Stimulated activated CD4-positive, alpha-beta T cell treated with anti-CD3 and anti-CD28 coated beads, Interleukin-15, amount 100 ng/mL, for 24 hours (primary cell): ENCODE data around the gene FHDC1.

Experiments
- DNase-seq: peaks from one replicate; pipeline ENCODE4 v3.0.0-alpha.2; 2020

FHDC1 gene

DNA sequence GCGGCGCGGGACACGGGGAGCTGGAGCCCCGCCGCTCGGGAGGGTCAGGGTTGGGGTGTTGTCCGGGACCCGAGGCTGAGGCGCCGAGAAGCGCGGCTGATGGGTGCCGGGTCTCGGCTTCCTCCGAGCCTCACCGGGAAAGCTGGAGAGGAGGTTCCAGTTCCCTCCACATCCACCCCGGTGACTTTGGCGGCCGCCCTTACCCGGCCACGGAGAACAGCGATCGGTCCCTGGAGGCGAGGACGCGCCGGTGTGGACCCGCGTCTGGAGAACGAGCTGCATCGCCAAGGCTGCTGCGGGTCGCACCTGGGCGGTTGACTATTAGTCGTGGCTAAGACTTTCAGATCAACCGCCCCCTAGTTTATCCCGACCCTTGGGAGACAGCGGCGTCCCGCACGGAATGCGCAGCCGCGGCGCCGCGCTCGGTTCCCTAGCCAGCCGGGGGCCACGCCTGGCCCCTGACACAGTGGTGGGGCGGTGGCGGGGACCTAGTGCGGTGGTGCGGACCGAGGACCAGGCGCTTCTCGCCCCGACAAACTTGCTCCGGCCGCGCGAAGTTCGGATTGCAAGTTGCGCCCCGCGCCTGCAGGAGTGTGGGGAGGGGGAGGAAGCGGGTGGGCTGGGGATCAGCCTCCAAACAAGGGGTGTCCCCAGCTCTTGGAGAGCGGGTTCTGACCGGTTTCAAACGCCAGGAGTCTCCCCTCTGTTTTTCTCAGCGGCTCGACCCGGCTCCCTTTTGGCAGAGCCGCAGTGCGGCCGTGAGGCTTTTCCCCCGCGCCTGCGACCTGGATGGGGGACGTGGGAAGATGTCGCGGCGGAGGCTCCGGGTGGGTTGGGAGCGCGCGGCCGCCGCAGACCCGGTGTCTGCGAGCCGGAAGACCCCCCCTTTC lies 568 bp downstream of the FHDC1 start:
- peak; percentile 43 for DNase-seq

GRCh38 chr4:152937336-152938236 lies 1.5 kb downstream of the FHDC1 start:
- peak; percentile 41 for DNase-seq

DNA sequence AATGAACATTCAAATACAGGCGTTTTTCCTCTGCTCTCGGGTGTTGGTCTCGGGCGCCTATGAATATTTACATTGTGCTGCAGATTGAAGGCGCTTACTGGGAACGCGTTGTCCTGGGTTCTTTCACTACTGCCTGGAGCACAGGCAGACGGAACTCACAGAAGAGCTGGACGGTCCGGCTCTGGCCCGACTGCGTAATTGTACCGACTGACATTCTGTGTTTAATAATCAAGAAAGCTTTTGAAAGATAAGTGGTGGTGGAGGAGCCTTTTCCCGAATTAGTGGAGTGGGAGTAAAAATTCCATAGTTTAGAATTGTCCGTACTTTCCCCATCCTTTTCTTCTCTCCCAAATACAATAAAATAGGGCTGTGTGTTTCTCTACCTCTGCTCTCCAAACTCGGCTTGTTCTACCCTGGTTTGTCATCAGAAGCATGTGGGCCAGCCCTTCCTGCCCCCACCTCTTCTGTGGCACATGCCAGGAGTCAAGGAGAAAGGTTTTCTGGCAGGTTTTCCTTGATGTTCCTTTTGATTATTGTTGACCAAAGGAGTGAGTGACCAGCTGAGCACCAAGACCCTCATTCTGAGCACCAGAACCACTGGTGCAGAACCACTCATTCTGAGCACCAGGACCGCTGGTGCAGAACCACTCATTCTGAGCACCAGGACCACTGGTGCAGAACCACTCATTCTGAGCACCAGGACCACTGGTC lies 2.3 kb downstream of the FHDC1 start:
- DNase-seq, result no peak

- DNase-seq, result no peak
Measured at GRCh38 chr4:152939621-152940020, 3.5 kb downstream of the FHDC1 start.

DNA sequence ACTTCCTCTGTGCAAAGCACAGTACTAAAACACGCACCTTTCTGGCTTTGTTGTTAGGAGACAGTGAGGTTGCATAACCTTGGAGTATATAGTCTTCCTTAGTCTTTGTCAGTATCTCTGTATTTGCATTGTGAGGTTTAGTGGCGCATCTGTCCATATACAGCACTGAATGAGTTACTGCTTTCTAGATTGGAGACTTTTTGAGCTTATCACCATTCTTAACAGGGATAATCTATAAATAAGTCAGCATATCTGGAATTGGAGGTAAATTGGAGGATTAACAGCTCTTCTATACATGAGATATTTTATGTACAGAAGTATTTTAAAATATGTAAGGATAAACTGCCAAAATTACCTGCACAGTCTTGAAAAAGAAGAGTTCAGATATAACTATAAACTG lies 4.3 kb downstream of the FHDC1 start:
- DNase-seq, result no peak

DNA sequence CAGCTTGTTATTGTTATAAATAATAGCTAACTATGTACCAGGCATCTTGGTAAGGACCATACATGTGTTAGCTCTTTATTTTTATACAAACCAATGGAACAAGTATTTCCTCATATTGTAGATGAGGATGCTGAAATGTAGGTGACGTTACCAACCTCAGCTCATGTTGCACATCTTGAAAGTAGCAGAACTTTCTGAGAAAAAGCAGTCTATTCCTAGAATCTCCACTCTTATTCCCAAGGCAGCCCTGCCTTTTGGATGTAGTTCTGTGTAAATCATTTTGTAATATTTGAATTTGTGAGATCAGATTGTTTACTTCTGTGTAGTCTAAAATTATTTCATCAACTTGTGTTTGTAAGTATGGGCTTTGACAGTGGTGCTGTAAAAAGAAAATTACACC lies 5.3 kb downstream of the FHDC1 start:
- no peak for DNase-seq

DNA sequence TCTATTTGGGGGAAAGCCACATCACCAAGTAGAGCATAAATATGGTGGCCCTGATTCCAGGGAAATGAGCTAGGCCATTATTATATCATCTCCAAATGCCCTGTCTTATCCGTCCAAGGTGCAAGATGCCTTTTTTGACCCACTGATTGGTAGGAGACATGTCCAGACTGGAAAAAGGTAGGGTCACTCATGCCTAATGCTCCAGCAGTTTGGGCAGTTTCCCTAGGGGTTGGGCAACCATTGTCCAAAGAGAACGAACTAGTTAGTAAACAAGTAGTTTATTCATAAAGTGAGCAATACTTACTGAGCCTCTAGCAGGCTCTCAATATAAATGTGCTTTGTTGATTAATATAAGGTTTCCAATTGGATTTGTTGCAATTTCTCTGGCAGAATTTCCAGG lies 6.2 kb downstream of the FHDC1 start:
- no peak for DNase-seq

- no peak for DNase-seq
Measured at GRCh38 chr4:152943672-152944071, 7.5 kb downstream of the FHDC1 start.

GRCh38 chr4:152944666-152945320 lies 8.7 kb downstream of the FHDC1 start:
- DNase-seq, result no peak

- DNase-seq, result no peak
Measured at GRCh38 chr4:152945639-152946038, 9.5 kb downstream of the FHDC1 start.

- no peak for DNase-seq
Measured at GRCh38 chr4:152946446-152946845, 10.3 kb downstream of the FHDC1 start.

DNA sequence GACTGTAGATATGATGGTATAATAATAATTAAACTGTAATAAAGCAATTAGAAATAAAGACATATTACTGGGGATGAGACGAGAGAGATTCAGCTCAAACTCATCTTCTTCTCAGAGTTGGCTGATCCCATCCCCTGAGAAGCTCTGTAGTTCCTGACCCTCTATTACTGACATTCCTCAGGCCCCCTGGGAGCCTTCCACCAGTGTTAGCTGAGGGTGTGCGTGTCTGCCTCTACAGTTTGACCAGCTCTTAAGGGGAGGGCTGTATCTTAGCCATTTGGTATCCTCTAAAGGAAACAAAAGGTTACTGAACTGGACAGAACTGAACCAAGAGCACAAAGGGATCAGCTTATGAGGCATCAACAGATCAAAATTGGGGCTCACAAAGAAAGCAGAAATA lies 11.2 kb downstream of the FHDC1 start:
- DNase-seq, result no peak

DNA sequence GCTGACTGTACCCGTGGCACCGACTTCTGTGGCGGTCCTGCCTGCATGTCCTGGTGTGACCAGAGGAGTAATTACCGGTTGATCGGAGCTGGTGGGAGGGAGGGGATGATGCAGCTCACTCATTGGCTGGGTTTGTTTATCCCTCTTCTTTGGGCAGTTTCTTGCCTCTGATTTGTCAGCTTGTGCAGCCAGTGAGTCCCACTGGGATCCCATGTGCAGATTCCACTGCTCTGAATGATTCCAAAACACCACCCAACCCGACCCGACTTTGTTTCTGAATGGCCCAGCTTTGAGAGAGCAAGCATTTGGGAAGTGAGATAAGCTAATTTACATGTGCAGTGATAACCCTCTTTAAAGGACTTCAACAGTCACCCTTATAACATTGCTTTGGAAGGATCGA lies 13.8 kb downstream of the FHDC1 start:
- DNase-seq, result no peak

GRCh38 chr4:152950402-152951274 lies 14.5 kb downstream of the FHDC1 start:
- no peak for DNase-seq

DNA sequence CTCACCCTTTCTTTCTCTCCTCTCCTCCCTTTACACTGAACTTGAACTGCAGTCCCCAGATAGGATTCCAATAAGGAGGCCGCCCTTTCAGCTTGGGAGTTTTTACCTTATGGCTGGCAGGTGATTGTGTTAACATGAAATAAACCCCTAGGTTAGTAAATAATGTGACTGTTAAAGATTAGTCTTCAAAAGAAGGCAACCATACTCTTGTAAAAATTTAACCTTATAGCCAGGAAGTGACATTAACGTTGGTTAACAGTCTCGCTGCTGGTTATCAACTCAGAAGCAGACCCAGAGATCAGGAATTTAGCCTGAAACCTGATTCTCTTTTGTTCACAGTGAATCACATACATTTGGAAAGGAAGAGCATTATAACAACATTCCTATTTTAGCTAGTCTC lies 15.2 kb downstream of the FHDC1 start:
- DNase-seq, result no peak

- no peak for DNase-seq
Measured at GRCh38 chr4:152953514-152953913, 17.4 kb downstream of the FHDC1 start.

DNA sequence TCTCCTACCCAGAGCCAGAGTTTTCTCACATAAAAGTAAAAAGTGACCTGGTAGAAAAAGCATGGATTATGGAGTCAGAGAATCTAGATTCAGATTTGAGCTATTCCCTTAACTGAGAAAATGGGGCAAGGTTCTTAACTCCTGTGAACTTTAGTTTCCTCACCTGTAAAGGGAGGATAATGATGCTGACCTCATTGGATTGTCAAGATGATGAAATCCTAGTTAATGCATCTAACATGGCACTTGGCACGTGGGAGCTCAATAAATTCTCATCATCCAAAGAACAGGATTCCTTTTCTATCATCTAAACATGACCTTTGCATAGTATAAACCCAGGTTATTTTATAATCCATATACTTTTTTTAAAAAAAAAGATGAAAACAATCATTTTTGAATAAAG lies 18.6 kb downstream of the FHDC1 start:
- no peak for DNase-seq

- no peak for DNase-seq
Measured at GRCh38 chr4:152956147-152956546, 20.0 kb downstream of the FHDC1 start.

GRCh38 chr4:152956650-152957436 lies 20.7 kb downstream of the FHDC1 start:
- no peak for DNase-seq

DNA sequence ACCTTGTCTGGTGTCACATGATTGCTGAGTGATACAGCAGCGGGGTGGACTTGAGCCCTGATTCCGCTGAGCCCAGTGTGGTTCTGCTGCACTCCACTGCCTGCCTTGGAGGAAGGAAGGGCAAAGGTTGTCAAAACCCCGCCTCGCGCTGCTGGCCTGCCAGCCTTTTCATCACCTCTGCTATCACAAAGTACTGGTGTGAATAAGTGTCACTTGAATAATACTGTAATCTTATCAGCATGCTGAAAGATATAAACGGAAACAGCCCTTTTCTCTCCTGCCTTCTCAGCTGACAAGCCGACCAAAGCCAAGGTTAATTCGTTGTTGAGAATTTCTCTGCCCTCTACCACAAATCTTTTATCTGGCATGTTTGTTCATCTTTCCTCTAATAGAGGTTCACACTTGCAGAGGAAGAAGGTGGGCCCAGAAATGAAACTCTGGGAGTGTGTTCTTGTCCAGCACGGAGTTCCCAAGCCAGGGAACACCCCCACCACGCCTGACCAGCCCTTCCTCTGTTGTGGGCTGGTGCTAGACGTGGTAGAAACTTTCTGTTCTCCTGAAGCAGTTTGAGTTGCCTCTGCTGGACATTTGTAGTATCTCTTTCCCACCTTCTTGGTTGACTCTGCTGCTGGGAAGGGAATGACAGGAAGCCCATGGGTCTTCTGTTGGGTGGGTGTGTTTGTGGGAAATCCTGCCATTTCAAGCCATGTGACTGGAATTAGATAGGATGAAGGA lies 21.5 kb downstream of the FHDC1 start:
- no peak for DNase-seq
